B cell (primary cell): ENCODE results near the gene ITGB3. TPM values are rescaled to one million over a fixed set of nuclear protein-coding genes. Genes with fewer than 3 reads are reported as not detected.

Source experiments
- ATAC-seq: fragments of 200-7000 bp; cut with Tn5 transposase; one replicate; pipeline ENCODE4 v1.10.0; 2021; ENCODE audit warnings: low read depth, mild to moderate bottlenecking, moderate number of reproducible peaks, moderate library complexity
- CTCF ChIA-PET: fragments of 350-600 bp; sonication (Branson Sonifier 250); formaldehyde crosslinking; loops from one replicate; lab custom pipeline; 2021; ENCODE audit warnings: antibody characterized with exemption, inconsistent platforms; lab: Charles Lee
- POLR2A ChIA-PET: fragments of 350-600 bp; sonication (Branson Sonifier 250); formaldehyde crosslinking; loops from one replicate; lab custom pipeline; 2021; ENCODE audit warnings: antibody characterized with exemption; lab: Charles Lee
- DNase-seq: peaks from one replicate; pipeline ENCODE4 v3.0.0; 2013
- H2AFZ ChIP-seq: 2 replicates; pipeline ENCODE4 v1.6.1; 2012; ENCODE audit warnings: mild to moderate bottlenecking, low read depth, low read length; ENCODE audit not compliant: insufficient read depth, poor library complexity, severe bottlenecking
- H3K27ac ChIP-seq, 2 donors: 1 replicate in 1 of 2; 2 replicates in 1 of 2; pipeline ENCODE4 v1.5.1; 2012 to 2013; ENCODE audit warnings: low read length in 2 of 2, mild to moderate bottlenecking in 2 of 2, moderate library complexity in 1 of 2
- H3K27me3 ChIP-seq, 4 experiments: fragments of 200-600 bp in 1 of 4; sonication (generic) in 1 of 4; replicated peaks in 1 of 4; 1 replicate in 2 of 4; 2 replicates in 2 of 4; pipeline versions ENCODE4 v1.6.1 to v1.7.0; 2013 to 2016; ENCODE audit warnings: low read length in 3 of 4, mild to moderate bottlenecking in 2 of 4, mixed read lengths in 1 of 4, moderate library complexity in 1 of 4; ENCODE audit not compliant: insufficient read depth in 4 of 4, control insufficient read depth in 3 of 4; ENCODE audit errors: control extremely low read depth in 1 of 4
- H3K36me3 ChIP-seq, 2 experiments: replicated peaks in 1 of 2; 1 replicate in 1 of 2; 2 replicates in 1 of 2; pipeline versions ENCODE4 v1.6.1 to v1.7.1; 2013; ENCODE audit warnings: low read length in 1 of 2; ENCODE audit not compliant: insufficient read depth in 2 of 2, control insufficient read depth in 1 of 2; ENCODE audit errors: control extremely low read depth in 1 of 2, extremely low read depth in 1 of 2
- H3K4me1 ChIP-seq, 2 donors: fragments of 200-600 bp in 1 of 2; sonication (generic) in 1 of 2; 1 replicate in 1 of 2; 2 replicates in 1 of 2; pipeline versions ENCODE4 v1.5.1 to v1.6.1; 2013 to 2017; ENCODE audit warnings: low read length in 2 of 2; ENCODE audit not compliant: control insufficient read depth in 2 of 2, insufficient read depth in 2 of 2
- H3K4me2 ChIP-seq: replicated peaks from 2 replicates; pipeline ENCODE3; 2012; ENCODE audit warnings: mild to moderate bottlenecking, low read depth, low read length; ENCODE audit not compliant: poor library complexity, severe bottlenecking
- H3K4me3 ChIP-seq, 5 experiments: fragments of 200-600 bp in 1 of 5; sonication (generic) in 1 of 5; 1 replicate in 3 of 5; 2 replicates in 2 of 5; pipeline versions ENCODE4 v1.5.1 to v1.7.0; 2011 to 2016; ENCODE audit warnings: low read length in 4 of 5, mild to moderate bottlenecking in 4 of 5, low read depth in 2 of 5, control low read depth in 1 of 5, moderate library complexity in 1 of 5; ENCODE audit not compliant: insufficient read depth in 1 of 5; ENCODE audit errors: control extremely low read depth in 1 of 5, extremely low read depth in 1 of 5
- H3K79me2 ChIP-seq: fragments of 200-600 bp; sonication (generic); one replicate; pipeline ENCODE4 v1.6.0; 2016; ENCODE audit warnings: low read length; ENCODE audit not compliant: control insufficient read depth, insufficient read depth
- H3K9ac ChIP-seq: fragments of 200-600 bp; sonication (generic); 2 replicates; pipeline ENCODE4 v1.6.1; 2017; ENCODE audit warnings: mild to moderate bottlenecking, low read length, moderate library complexity
- H3K9me3 ChIP-seq, 3 donors: one replicate each; pipeline versions ENCODE4 v1.6.1 to v1.7.1; 2013; ENCODE audit warnings: low read length in 2 of 3; ENCODE audit not compliant: control insufficient read depth in 2 of 3, insufficient read depth in 1 of 3; ENCODE audit errors: control extremely low read depth in 1 of 3
- H4K20me1 ChIP-seq: 2 replicates; pipeline ENCODE4 v1.6.0; 2012; ENCODE audit warnings: mild to moderate bottlenecking, low read length; ENCODE audit not compliant: insufficient read depth, control insufficient read depth, poor library complexity, severe bottlenecking
- H3K27ac Mint-ChIP-seq: one replicate; pipeline ENCODE4 v1.8.0; 2021; ENCODE audit warnings: mixed read lengths
- H3K27me3 Mint-ChIP-seq: one replicate; pipeline ENCODE4 v1.8.0; 2021; ENCODE audit warnings: mixed read lengths
- H3K4me1 Mint-ChIP-seq: one replicate; pipeline ENCODE4 v1.8.0; 2021; ENCODE audit warnings: mixed read lengths
- H3K4me3 Mint-ChIP-seq: one replicate; pipeline ENCODE4 v1.8.0; 2021; ENCODE audit warnings: mixed read lengths
- H3K9me3 Mint-ChIP-seq: one replicate; pipeline ENCODE4 v1.8.0; 2022; ENCODE audit warnings: mixed read lengths; ENCODE audit not compliant: insufficient read depth
- EZH2 ChIP-seq: IDR thresholded peaks from 2 replicates; pipeline ENCODE4 v1.6.1; 2012; ENCODE audit warnings: borderline replicate concordance, low read depth, mild to moderate bottlenecking, moderate library complexity, low read length; ENCODE audit not compliant: insufficient read depth, poor library complexity, severe bottlenecking
- WGBS: methylation state at CpG from one replicate; pipeline ENCODE4 v1.1.5; 2013; ENCODE audit warnings: missing lambda C conversion rate; ENCODE audit not compliant: insufficient coverage; 5-methylcytosine and 5-hydroxymethylcytosine counted together
- intact Hi-C: fragments of 100-400 bp; cut with micrococcal nuclease; formaldehyde crosslinking; loops from one replicate; pipeline ENCODE4 v1.10.0; 2022
- polyA plus RNA-seq: library from polyadenylated mRNA; depleted of rRNA; stranded (reverse); fragments of >200 nt; gene quantifications from 2 replicates; pipeline ENCODE4 v1.2.3, GENCODE V29; 2012
- total RNA-seq, 2 donors: library from RNA; stranded (reverse); fragments of 120-200 nt in 1 of 2; gene quantifications; 1 replicate in 1 of 2; 2 replicates in 1 of 2; pipeline versions ENCODE4 v1.2.3 to v1.2.4, GENCODE V29; 2013 to 2022
- TF ChIP-seq, protein P1 (sequence below): fragments of 200-600 bp; IDR thresholded peaks from one replicate; pipeline ENCODE4 v1.8.0; 2022; ENCODE audit warnings: antibody characterized with exemption, mild to moderate bottlenecking

ITGB3 gene
- total and polyA plus RNA-seq, 2 donors (not counting 1 experiment from before 2014, with no cell fraction given) = 0.07 to 11.4 TPM

DNA sequence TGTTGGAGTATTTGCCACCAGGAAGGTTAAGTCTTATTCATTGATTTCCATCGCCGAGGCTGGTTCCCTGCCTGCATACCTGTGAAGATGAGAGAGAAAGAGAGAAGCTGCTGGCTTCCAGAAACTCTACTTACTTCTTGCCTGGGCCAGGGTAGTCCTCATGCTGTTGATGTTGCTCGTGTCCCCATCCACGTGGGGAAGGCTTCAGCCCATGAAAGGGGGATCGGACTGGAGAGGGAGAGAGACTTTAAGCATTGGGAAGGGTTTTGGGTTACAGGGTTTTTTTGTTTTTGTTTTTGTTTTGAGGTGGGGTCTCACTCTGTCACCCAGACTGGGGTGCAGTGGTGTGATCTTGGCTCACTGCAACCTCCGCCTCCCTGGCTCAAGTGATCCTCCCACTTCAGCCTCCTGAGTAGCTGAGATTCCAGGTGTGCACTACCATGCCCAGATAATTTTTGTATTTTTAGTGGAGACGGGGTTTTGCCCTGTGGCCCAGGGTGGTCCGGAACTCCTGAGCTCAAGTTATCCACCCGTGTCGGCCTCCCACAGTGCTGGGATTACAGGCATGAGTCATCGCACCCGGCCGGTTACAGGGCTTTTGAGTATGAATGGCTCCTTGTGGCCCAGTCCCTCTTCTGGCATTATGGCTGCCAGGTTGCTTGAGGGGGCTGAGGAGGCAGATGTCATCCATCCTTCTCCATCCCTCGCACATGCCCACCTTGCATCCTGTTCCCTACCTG lies 26.6 kb downstream of the ITGB3 start:
- intact Hi-C loops = no loop called here

DNA sequence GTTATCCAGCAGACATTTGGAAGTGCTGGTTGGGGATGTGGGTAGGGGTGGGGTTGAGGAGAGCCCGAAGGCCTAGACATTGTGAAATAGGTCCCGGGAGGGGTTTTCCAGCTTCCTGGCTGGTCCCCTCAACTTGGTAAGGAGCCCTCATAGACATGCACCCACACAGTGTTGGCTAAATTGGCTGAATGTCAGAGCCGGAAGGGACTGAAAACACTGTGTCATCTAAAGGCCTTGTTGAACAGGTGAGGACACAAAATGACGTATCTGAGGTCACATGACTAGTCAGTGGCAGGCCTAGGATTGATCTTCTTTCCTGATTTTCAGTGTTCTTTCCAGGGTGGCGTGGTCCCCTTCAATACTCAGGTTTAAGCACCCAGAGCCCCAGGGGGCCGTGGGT lies 27.6 kb downstream of the ITGB3 start:
- Mint-ChIP-seq H3K4me1 (peaks cover 62% of the 10 kb centered on the region), H3K9me3 (no peaks in the 10 kb centered on the region), H3K4me3 (no peak overlapping the region), H3K27me3 (no peaks in the 10 kb centered on the region), H3K27ac (peak overlapping the region; percentile 63)
- Histone ChIP-seq H3K4me2 (no peak overlapping the region), H4K20me1 (no peaks in the 10 kb centered on the region), H3K27me3 (no peaks in the 10 kb centered on the region), H3K9ac (no peak overlapping the region), H3K27ac (no peak overlapping the region), H3K9me3 (no peaks in the 10 kb centered on the region), H3K36me3 (no peaks in the 10 kb centered on the region), H3K4me1 (peaks cover 42 to 59% of the 10 kb centered on the region in 2 donors), H2AFZ (no peak overlapping the region), H3K79me2 (no peaks in the 10 kb centered on the region), H3K4me3 (no peak overlapping the region)
- intact Hi-C loops = no loop called here
- ATAC-seq (no peak), DNase-seq (no peak)
- TF ChIP-seq, protein P1, sequence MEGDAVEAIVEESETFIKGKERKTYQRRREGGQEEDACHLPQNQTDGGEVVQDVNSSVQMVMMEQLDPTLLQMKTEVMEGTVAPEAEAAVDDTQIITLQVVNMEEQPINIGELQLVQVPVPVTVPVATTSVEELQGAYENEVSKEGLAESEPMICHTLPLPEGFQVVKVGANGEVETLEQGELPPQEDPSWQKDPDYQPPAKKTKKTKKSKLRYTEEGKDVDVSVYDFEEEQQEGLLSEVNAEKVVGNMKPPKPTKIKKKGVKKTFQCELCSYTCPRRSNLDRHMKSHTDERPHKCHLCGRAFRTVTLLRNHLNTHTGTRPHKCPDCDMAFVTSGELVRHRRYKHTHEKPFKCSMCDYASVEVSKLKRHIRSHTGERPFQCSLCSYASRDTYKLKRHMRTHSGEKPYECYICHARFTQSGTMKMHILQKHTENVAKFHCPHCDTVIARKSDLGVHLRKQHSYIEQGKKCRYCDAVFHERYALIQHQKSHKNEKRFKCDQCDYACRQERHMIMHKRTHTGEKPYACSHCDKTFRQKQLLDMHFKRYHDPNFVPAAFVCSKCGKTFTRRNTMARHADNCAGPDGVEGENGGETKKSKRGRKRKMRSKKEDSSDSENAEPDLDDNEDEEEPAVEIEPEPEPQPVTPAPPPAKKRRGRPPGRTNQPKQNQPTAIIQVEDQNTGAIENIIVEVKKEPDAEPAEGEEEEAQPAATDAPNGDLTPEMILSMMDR = no peak
- no peak for TF ChIP-seq EZH2
- WGBS = 96% methylated on average over 3 of the region's 6 CpGs
- ChIA-PET CTCF (no interaction called here), POLR2A (no interaction called here)

More for the DNA sequence above, 26.6 kb downstream of the ITGB3 start:
- H3K4me1 ChIP-seq = peaks cover 45 to 62% of the 10 kb centered on the region in 2 donors
- Mint-ChIP-seq H3K4me1 (peaks cover 64% of the 10 kb centered on the region), H3K27me3 (no peaks in the 10 kb centered on the region), H3K9me3 (no peaks in the 10 kb centered on the region), H3K4me3 (peak overlapping the region; percentile 77), H3K27ac (peak overlapping the region; percentile 75)
- H4K20me1 ChIP-seq = no peaks in the 10 kb centered on the region
- H3K9ac ChIP-seq = no peak overlapping the region
- no peaks in the 10 kb centered on the region for H3K27me3 ChIP-seq
- TF ChIP-seq EZH2 = no peak
- TF ChIP-seq, protein P1 = no peak
- no peaks in the 10 kb centered on the region for H3K9me3 ChIP-seq
- H3K4me2 ChIP-seq = peak overlapping the region; percentile 65
- 92% methylated on average over 9 of the region's 14 CpGs for WGBS
- H3K79me2 ChIP-seq = no peaks in the 10 kb centered on the region
- no peak overlapping the region for H3K4me3 ChIP-seq
- no peak overlapping the region for H2AFZ ChIP-seq
- H3K36me3 ChIP-seq = no peaks in the 10 kb centered on the region
- DNase-seq = no peak
- ChIA-PET POLR2A (interaction anchor here (1.1 kb wide), 1 partner anchor 13 kb away, joined by 4 read pairs; no protein-coding TSS in a partner anchor), CTCF (interaction anchor here (1.0 to 1.6 kb wide), 3 partner anchors 20 to 42 kb away, joined by 3 to 4 read pairs (median 3); no protein-coding TSS in a partner anchor)
- H3K27ac ChIP-seq = peak overlapping the region in 1 of 2 donors; percentile 9
- no peak for ATAC-seq
